ENCODE measurements around the gene UNKL. TPM values are rescaled to one million over a fixed set of nuclear protein-coding genes. Genes with fewer than 3 reads are reported as not detected.

UNKL gene
- total and polyA plus RNA-seq, 2 experiments from 2014 or later, result 6.1 to 13.0 TPM

DNA sequence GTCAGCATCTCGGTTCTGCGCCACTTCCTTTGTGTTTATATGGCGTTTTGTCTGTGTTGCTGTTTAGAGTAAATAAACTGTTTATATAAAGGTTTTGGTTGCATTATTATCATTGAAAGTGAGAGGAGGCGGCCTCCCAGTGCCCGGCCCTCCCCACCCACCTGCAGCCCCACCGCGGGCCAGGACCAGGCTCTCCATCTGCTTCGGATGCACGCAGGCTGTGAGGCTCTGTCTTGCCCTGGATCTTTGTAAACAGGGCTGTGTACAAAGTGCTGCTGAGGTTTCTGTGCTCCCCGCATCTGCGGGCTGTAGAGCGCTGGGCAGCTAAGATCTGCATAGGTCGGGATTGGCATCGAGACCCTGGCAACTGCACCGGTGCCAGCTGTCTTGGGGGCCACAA is 89.2 kb downstream of the UNKL start:
- DNase-seq, result no peak
- H3K4me1 ChIP-seq (ENCODE audit: insufficient read depth), result no peaks in the 10 kb centered on the region
- H3K36me3 ChIP-seq (ENCODE audit: low read depth), result no peaks in the 10 kb centered on the region; the same call in 1 of the 2 replicates
- no peak overlapping the region for H3K27ac ChIP-seq
- in situ Hi-C loops (cut with MboI), result no loop called here
- TF ChIP-seq EZH2 (IDR thresholded peaks at IDR 0.05; ENCODE audit: insufficient read depth, poor library complexity, severe bottlenecking) (no peak), EZH2phosphoT487 (IDR thresholded peaks at IDR 0.05; ENCODE audit: insufficient read depth, low read depth) (no peak)
- no peaks in the 10 kb centered on the region for H3K9me3 ChIP-seq (ENCODE audit: low read depth)
- H3K27me3 ChIP-seq (replicated peaks; ENCODE audit: insufficient read depth), result no peaks in the 10 kb centered on the region
- H3K9ac ChIP-seq, result no peak overlapping the region
- H2AFZ ChIP-seq, result no peak overlapping the region
- H3K4me2 ChIP-seq (ENCODE audit: unreplicated experiment), result no peak overlapping the region
- H4K20me1 ChIP-seq (ENCODE audit: insufficient read depth), result no peaks in the 10 kb centered on the region
- no peaks in the 10 kb centered on the region for H3F3A ChIP-seq (ENCODE audit: insufficient read depth)
- 95 to 97% methylated on average over 15 of the region's 15 CpGs for WGBS, 2 experiments (ENCODE audit: low coverage in 1 of 2, low lambda C conversion rate in 2 of 2, missing lambda C conversion rate in 2 of 2)
- H3K4me3 ChIP-seq, result no peak overlapping the region
- peaks cover 2% of the 10 kb centered on the region; the same call in 1 of the 2 replicates for H3K79me2 ChIP-seq (ENCODE audit: insufficient read depth)
- no peaks in the 10 kb centered on the region for H3K9me2 ChIP-seq (ENCODE audit: insufficient read depth)

DNA sequence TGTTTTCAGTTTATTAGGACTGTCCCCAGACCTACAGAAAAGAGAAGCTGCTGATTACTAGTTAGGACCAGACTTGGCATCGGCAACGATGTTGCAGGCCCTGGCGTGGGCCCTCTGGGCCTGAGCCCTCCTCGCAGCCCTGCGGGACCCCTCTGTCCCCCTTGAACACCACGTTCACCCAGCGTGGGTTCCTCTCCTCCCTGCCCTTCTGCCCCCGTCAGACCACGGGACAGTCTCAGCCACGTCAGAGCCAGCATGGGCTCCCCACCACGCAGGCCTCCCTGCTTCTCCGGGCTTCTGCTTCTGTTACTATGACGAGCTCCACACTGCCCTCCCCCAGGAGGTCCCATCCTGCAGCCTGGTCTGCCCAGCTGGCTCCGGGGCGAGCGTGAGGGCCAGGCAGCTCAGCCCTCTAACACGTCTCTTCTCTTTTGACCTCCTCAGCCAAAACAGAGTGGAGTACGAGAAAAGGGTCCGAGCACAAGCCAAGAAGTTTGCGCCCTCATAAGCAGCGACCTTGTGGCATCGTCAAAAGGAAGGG is 90.1 kb downstream of the UNKL start:
- in situ Hi-C loops (cut with MboI), result no loop called here
- no peaks in the 10 kb centered on the region for H4K20me1 ChIP-seq (ENCODE audit: insufficient read depth)

DNA sequence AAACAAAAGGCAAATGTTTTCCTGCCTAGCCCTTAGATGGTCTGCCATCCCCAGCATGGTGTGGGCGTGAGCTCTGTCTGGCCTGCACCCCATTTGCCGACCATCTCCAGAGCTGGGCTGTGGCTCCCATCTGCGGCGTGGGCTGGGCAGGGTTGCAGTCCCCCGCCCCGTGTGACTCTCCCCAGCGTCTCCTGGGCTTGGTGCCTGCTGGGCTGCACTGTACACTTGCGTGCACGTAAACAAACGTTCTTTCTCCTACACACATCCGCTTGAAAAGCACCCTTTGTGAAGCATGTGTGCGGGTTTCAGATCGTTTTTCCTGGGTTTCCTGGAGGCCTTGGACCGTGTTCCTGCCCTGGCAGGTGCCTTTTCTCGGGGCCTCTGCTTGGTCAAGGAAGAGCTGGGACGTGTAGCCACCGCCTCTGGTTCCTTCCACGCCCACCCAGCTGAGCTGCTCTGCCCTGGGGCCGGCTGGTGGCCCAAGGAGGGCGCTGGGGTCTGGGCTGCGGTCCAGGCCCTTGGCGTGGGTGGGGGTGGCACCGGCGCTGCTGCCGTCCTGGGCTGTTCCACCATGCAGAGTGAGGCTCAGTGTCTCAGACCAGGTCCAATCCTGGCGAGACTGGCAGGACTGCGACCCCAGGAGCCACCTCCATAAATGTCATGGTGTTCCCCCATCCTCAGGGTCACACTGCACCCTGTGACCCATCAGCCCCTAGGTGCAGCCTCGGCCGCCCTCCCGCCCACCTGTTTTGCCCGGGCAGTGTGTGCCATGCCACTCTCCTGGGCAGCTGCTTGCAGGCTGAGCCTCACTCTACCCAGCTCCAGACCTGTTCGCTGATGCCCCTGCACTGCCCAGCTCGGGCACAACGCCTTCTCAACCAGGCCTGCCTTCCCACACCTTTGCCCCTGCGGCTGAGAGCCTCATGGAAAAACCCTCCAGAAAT is 90.9 kb downstream of the UNKL start:
- H4K20me1 ChIP-seq (ENCODE audit: insufficient read depth), result no peaks in the 10 kb centered on the region
- no peak overlapping the region for H3K27ac ChIP-seq
- H3F3A ChIP-seq (ENCODE audit: insufficient read depth), result no peaks in the 10 kb centered on the region

More for the DNA sequence above, 90.1 kb downstream of the UNKL start:
- H3K9me3 ChIP-seq (ENCODE audit: low read depth), result no peaks in the 10 kb centered on the region
- no peaks in the 10 kb centered on the region; the same call in 1 of the 2 replicates for H3K36me3 ChIP-seq (ENCODE audit: low read depth)
- no peak overlapping the region for H3K9ac ChIP-seq
- no peak for DNase-seq
- no peak overlapping the region for H3K4me3 ChIP-seq
- H3K4me2 ChIP-seq (ENCODE audit: unreplicated experiment), result no peak overlapping the region
- TF ChIP-seq EZH2phosphoT487 (IDR thresholded peaks at IDR 0.05; ENCODE audit: insufficient read depth, low read depth) (no peak), EZH2 (IDR thresholded peaks at IDR 0.05; ENCODE audit: insufficient read depth, poor library complexity, severe bottlenecking) (no peak)
- peaks cover 11% of the 10 kb centered on the region for H3K79me2 ChIP-seq (ENCODE audit: insufficient read depth)
- no peak overlapping the region for H3K27ac ChIP-seq
- 85 to 86% methylated on average over 20 to 22 of the region's 22 CpGs for WGBS, 2 experiments (ENCODE audit: low coverage in 1 of 2, low lambda C conversion rate in 2 of 2, missing lambda C conversion rate in 2 of 2)
- no peaks in the 10 kb centered on the region for H3F3A ChIP-seq (ENCODE audit: insufficient read depth)
- no peaks in the 10 kb centered on the region for H3K9me2 ChIP-seq (ENCODE audit: insufficient read depth)
- H3K4me1 ChIP-seq (ENCODE audit: insufficient read depth), result no peaks in the 10 kb centered on the region
- H3K27me3 ChIP-seq (replicated peaks; ENCODE audit: insufficient read depth), result no peaks in the 10 kb centered on the region
- H2AFZ ChIP-seq, result no peak overlapping the region

DNA sequence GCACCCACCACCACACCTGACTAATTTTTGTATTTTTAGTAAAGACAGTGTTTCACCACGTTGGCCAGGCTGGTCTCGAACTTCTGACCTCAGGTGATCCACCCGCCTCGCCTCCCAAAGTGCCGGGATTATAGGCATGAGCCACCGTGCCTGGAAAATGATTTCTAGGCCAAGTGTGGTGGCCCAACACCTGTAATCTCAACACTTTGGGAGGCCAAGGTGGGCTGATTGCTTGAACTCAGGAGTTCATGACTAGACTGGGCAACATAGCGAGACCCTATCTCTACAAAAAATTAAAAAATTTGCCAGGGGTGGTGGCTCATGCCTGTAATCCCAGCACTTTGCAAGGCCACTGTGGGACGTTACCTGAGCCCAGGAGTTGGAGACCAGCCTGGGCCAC is 92.1 kb downstream of the UNKL start:
- WGBS, 2 experiments (ENCODE audit: low coverage in 1 of 2, low lambda C conversion rate in 2 of 2, missing lambda C conversion rate in 2 of 2), result 94 to 97% methylated on average over 8 of the region's 8 CpGs
- Histone ChIP-seq H3K36me3 (ENCODE audit: low read depth) (peaks cover 9% of the 10 kb centered on the region), H3F3A (ENCODE audit: insufficient read depth) (no peaks in the 10 kb centered on the region), H3K79me2 (ENCODE audit: insufficient read depth) (peaks cover 30% of the 10 kb centered on the region), H3K4me2 (ENCODE audit: unreplicated experiment) (no peak overlapping the region), H3K9ac (no peak overlapping the region), H3K9me3 (ENCODE audit: low read depth) (no peaks in the 10 kb centered on the region), H4K20me1 (ENCODE audit: insufficient read depth) (no peaks in the 10 kb centered on the region), H3K27me3 (replicated peaks; ENCODE audit: insufficient read depth) (no peaks in the 10 kb centered on the region), H3K4me3 (no peak overlapping the region), H3K4me1 (ENCODE audit: insufficient read depth) (no peaks in the 10 kb centered on the region), H3K9me2 (ENCODE audit: insufficient read depth) (no peaks in the 10 kb centered on the region), H3K27ac (no peak overlapping the region), H2AFZ (no peak overlapping the region)
- DNase-seq, result no peak
- no peak for TF ChIP-seq EZH2phosphoT487 (IDR thresholded peaks at IDR 0.05; ENCODE audit: insufficient read depth, low read depth)
- no peak for TF ChIP-seq EZH2 (IDR thresholded peaks at IDR 0.05; ENCODE audit: insufficient read depth, poor library complexity, severe bottlenecking)
- in situ Hi-C loops (cut with MboI), result no loop called here

More for the DNA sequence above, 90.9 kb downstream of the UNKL start:
- no peaks in the 10 kb centered on the region for H3K4me1 ChIP-seq (ENCODE audit: insufficient read depth)
- peaks cover 18% of the 10 kb centered on the region for H3K79me2 ChIP-seq (ENCODE audit: insufficient read depth)
- DNase-seq, result no peak
- no peak overlapping the region for H3K9ac ChIP-seq
- in situ Hi-C loops (cut with MboI), result no loop called here
- H3K4me3 ChIP-seq, result no peak overlapping the region
- no peaks in the 10 kb centered on the region for H3K9me3 ChIP-seq (ENCODE audit: low read depth)
- peaks cover 2% of the 10 kb centered on the region for H3K36me3 ChIP-seq (ENCODE audit: low read depth)
- no peak for TF ChIP-seq EZH2 (IDR thresholded peaks at IDR 0.05; ENCODE audit: insufficient read depth, poor library complexity, severe bottlenecking)
- TF ChIP-seq EZH2phosphoT487 (IDR thresholded peaks at IDR 0.05; ENCODE audit: insufficient read depth, low read depth), result no peak
- H3K4me2 ChIP-seq (ENCODE audit: unreplicated experiment), result no peak overlapping the region
- H3K9me2 ChIP-seq (ENCODE audit: insufficient read depth), result no peaks in the 10 kb centered on the region
- H2AFZ ChIP-seq, result no peak overlapping the region
- WGBS, 2 experiments (ENCODE audit: low coverage in 1 of 2, low lambda C conversion rate in 2 of 2, missing lambda C conversion rate in 2 of 2), result 90% methylated on average over 35 of the region's 35 CpGs
- no peaks in the 10 kb centered on the region for H3K27me3 ChIP-seq (replicated peaks; ENCODE audit: insufficient read depth)

Data from GM23248 (cell line).